Left renal pelvis (tissue), 4 donors: ENCODE data around the gene PTGIS. TPM values are rescaled to one million over a fixed set of nuclear protein-coding genes. Genes with fewer than 3 reads are reported as not detected.

Source experiments
- DNase-seq, 4 donors: peaks; one replicate each; pipeline ENCODE4 v3.0.0-alpha.2; 2013; ENCODE audit warnings: low read depth in 4 of 4, low spot score in 3 of 4
- polyA plus RNA-seq, 4 donors: library from polyadenylated mRNA; unstranded; fragments of 120-200 nt; gene quantifications; one replicate each; pipeline ENCODE4 v1.2.1, GENCODE V29; 2013; ENCODE audit not compliant: insufficient read length in 4 of 4

Gene PTGIS
- polyA plus RNA-seq, 4 donors = 30.9 to 134 (median 37.4) TPM

DNA sequence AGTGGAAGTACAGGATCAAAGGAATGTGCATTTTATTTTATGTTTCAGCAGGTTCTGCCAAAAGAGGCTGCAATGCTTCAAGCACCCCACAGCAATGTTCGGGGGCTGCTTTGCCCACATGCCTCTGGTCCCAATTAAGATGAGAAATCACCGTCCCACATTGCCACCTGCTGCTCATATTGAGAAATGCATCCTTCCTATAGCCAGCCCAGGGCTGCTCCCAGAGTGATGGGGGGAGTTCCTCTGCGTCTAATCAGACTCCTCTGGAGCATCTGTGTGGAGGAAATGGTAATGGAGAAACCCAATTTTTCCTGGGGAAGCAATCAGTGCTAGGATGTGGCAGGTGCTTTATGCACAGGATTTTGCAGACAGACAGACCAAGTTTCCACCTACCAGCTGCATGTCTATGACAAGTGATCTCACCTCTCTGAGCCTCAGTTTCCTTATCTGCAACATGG is 33.7 kb downstream of the PTGIS start:
- no peak for DNase-seq

DNA sequence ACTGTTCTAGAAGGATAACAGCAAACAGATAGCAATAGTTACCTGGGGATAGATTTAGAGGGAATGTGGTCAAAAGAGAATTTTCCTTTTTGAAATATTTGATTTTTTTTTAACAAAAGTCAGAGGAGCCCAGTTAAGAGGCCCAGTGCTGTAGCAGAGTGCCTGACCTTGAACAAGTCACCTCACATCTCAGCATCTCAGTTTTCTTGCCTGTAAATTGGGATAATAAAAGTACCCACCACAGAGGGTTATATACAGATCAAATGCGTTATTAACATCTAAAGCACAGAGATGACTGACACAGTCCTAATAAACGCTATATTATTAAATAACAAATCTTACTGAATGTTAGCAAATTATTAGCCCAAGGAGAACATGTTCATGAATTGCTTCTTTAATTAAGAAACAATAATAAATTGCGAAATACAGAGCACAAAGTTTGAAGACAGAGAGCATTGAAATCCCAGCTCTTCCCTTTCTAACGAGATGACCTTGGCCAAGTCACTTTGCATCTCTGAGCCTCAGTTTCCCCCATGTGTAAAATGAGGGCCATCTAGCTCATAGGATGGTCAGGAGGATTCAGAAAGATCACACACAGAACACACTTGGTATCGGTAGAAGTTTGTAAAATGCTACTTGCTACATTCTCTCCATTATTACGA is 35.5 kb downstream of the PTGIS start:
- DNase-seq = no peak

DNA sequence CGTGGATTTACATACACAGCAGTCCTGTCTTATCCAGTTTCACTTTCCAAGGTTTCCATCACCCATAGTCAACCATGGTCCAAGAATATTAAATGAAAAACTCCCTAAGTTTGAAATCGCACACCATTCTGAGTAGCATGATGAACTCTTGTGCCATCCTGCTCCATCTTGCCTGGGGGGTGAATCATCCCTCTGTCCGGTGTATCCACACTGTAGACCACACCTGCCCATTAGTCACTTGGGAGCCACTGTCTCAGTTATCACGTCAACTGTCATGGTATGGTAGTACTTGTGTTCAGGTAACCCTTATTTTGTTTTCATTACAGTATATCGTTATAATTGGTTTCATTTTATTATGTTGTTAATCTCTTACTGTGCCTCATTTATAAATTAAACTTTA is 38.5 kb downstream of the PTGIS start:
- no peak for DNase-seq

DNA sequence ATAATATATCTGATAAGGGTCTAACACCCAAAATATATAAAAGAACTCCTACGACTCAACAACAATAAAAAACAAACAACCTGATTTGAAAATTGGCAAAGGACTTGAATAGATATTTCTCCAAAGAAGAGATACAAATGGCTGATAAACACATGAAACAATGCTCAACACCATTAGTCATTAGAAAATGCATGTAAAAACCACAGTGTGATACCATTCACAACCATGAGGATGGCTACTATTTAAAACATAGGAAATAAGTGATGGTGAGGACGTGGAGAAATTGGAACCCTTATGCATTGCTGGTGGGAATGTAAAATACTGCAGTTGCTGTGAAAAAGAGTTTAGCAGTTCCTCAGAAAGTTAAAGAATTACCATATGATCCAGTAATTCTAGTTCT is 41.4 kb downstream of the PTGIS start:
- DNase-seq = no peak

DNA sequence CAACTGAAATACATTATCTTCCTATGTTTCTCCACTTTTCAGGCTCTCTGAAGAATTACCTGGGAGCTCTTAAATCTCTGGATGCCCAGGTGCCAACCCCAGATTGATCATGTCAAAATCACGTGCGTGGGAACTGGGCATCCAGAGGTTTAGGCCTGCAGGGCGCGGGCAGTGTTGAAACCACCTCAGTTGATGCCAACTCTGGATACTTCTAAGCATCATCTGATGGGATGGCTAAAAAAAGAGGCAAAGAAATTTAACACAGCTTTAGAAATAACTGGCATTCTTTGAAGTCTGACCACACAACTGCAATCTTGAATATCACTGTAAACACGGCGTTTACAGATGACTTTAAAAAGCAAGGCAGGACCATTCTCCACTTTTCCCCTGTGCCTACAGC is 41.9 kb downstream of the PTGIS start:
- DNase-seq = no peak

DNA sequence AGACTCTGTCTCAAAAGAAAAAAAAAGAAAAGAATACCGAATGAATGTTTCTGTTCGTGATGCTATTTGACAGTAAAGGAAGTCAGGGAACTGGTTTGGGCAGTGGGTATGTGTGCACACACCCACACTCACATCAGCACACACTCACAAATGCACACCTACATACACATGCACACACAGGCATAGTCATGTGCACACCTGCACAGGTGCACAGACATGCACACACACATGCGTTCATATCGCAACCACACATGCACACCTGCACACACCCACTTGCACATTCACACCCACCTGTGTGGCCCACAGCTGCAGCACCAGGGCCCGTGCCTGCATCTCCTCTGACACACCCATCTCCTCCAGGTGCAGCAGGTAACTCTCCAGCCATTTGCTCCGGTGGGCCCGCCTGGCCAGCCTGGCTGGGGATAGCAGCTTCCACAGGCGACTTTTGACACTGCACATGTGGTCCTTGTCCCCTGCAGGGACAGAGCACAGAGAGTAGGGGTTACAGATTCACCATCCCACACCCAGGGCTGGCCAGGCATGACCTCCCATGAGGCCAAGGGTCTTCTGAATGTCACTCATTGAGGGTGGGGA is 44.1 kb downstream of the PTGIS start:
- DNase-seq = no peak

DNA sequence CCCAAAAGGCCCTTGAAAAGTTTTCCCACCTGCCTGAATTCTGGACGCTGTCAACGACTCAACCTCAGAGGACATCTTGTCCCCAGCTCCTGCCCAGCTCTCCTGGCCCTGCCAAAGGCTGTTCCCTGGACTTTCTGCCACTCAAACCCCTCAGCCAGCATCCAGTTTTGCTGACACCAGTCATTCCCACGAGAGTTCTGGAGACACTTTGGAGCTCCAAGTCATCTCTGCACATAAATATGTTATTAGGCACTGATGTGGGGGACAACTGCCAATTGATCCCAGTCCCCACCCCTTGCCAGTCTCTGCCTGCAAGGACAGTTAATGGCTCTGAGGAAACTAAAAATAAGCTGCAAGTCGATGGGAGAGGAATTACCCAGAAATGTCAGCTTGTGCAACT is 46.6 kb downstream of the PTGIS start:
- DNase-seq = no peak

DNA sequence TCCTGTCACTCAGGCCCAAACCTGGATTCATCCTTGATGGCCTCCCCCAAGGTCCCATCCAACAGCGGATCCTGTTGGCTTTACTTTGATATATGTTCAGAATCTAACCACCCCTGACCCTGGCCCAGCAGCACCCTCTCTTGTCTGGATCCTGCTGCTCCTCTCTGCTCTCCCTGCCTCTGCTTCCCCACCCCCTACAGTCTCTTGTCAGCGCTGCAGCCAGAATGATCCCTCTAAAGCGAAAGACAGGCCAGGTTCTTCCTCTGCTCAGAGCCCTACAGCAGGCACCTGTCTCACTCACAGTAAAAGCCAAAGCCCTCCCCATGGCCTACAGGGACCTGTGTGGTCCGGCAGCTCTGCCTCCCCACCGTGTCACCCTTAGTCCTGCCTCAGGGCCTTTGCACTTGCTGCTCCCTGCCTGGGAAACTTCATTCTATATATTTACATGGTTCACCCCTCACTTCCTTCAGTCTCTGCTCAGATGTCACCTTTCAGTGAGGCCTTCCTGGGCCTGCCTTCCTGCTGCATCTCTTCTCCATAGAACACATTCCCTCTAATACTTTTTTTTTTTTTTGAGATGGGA is 48.1 kb downstream of the PTGIS start:
- no peak for DNase-seq

DNA sequence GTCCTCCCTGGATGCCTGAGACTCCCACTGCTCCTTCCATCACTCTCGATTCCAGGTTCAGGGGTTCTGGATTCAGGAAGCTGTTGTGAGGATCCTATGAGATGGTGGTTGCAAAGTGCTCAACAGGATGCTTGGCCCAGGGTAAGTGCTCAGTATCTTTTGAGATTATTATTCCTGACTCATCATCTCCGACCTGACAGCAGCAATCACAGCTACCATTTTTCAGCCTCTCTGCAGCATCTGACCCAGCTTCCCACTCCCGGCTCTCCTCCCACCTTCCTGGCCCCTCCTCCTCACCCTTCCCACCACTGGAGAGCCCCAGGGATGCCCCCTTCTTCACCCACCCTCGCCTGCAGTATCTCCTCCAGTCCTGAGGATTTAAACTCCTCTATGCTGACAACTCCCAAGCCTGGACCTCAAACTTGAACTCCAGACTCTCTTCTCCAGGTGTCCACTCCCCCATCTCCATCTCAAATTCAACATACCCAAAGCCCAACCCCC is 48.7 kb downstream of the PTGIS start:
- DNase-seq = no peak

DNA sequence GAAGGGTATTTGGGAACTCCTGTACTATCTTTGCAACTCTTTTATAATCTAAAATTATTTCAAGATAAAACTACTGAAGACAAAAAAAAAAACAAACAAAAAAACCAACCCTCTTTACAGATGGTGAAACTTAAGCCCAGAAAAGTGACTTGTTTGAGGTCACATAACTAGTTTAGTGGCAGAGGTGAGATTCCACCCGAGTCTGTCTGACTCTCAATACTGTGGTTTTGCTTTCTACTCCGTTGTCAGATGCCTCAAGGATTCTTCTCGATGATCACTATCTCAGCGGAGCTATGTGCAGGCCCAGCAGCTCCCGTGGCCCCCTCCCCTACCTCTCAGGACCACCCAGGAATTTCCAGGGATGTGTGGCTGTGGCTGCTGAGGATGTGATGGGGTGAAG is 49.4 kb downstream of the PTGIS start:
- no peak for DNase-seq

DNA sequence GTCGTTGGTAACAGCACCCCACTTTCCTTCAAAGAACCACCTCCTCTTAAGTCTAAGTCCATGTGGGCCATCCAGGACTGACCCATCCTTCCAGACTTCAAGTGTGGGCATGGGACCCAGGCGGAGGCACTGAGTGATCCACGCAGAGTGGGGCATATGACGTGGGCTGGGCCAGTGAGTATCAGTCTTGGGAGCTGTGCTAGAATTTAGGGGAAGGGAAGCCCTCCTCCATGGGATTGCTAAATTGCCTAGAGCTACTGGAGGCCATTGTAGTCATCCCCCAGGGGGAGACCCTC is 50.2 kb downstream of the PTGIS start:
- no peak for DNase-seq

DNA sequence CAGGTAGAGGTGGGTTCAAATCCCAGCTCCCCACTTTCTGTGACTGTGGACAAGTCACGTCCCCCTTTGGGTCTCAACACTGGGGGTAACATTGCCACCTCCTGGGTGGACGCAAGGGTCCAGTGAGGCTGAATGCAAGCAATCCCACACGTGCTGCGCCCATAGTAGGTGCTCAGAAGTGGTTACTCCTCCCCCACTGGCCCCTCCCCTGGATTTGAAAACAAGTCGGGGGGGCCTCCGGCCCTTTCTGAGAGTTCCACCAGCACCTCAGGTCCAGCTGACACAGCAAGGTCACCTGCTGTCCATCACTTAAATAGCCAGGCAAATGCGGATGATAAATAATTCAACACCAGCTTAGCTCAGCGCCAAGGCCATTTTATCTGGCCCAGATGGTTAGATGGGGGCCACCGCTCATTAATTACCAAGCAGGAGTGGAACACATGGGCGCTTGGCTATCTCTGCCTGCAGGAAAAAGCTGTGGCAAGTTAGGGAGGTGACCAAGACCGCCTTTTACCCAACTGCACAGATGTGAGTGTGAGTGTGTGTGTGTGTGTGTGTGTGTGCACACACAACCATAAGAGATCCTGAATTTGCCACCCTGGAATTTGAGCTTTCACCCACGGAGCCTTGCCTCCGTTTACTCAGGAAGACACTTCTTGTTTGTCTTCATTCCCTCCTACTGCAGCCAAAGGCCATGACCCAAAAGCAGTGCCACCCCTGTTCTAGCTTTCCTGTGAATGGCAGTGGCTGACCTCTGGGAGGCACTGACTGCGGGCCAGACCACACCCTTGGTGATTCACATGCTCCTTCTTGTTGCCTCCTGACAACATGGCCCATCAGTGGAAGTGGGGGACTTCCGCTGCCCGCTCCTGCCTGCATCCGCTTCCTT is 50.8 kb downstream of the PTGIS start:
- no peak for DNase-seq

DNA sequence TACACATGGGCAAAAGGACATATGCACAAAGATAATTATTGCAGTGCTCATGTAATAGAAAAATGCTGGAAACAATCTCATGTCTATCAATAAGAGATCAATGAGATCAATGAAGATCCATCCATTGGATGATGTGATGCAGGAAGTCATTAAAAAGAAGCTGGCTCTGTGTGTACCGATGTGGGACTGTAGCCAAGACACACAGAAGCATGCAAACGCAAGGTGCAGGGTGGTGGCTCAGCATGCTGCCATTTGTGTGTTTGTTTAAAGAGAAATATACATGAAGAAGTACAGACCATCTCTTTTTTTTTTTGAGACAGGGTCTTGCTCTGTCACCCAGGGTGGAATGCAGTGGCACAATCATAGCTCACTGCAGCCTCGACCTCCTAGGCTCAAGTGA is 52.4 kb downstream of the PTGIS start:
- DNase-seq = no peak

DNA sequence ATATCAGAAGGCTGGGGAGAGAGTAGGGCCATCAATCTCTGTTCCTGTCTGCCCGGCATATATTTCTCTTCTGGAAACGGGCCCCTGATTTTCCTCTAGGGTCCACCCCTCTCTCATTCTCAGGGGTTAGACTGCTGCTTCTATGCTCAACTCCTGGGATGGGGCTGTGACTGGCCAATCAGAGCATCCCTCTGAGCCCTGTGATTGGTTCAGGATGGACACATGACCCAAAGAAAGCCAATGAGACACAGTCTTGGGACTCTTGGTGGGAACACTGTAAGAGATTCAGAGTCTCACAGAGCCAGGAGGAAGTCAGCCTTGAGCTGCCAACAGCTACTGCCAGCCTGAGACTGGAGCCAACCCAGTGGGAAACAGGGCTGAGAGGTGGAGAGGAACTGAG is 54.4 kb downstream of the PTGIS start:
- DNase-seq = no peak

DNA sequence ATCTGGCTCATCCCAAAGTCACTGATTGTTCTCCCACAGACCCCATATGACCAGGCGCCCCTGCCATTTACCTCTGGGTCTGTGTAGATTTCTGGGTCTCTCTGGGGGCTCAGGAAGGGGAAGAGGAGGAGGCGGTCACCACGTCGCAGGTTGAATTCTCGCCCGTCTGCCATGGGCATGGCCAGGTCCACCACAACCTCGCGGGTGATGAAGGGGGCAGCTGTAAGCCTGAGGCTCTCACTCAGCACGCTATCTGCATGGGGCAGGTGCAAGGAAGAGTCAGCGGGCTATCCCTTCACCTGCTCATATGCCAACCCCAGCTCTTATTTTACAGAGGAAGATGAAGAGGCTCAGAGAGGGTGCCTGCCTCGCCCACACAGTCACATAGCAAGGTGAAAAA is 54.9 kb downstream of the PTGIS start:
- no peak for DNase-seq

DNA sequence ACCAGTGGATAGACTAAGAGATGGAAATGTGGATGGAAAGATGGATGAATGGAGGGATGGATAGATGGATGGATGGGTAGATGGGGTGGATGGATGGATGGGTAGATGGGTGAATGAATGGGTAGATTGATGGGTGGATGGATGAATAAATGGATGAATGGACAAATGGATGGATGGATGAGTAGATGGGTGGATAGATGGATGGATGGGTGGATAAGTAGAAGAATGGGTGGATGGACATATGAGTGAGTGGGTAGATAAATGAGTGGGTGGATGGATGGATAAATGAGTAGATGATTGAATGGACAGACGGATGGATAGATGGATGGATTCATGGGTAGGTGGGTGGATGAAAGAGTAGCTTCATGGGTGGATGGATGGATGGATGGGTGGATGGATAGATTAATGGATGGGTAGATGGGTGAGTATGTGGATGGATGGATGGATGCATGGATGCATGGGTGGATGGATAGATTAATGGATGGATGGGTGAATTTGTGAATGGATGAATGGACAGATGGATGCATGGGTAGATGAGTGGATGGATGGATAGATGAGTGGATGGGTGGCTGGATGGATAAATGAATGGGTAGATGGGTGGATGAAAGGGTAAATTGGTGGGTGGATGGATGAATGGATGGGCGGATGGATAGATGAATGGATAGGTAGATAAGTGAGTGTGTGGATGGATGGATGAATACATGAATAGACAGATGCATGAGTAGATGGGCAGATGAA is 56.0 kb downstream of the PTGIS start:
- no peak for DNase-seq

DNA sequence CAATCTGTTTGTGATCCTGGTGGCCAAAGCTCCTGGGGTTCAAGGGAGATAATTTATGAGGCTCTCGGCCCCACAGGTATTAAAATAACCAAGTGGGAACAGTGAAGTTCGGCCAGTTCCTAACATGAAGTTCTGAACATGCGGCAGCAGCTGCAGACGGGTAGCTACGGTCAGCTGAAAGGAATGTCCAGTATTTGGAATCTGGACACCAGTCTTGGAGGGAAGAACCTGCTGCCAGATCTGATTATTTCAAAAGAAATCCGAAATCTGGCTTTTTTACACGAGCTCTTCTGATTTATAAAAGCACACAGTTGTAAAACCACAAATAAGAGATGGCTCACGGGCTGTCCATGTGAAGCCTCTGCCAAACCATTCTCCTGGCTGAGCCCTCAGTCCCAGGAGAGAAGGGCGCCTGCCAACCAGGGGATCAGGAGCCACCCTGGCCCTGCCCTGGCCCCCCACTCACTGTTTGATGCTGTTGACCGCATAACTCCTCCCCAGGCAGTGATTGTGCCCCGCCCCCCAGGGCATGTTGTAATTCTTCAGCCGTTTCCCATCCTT is 57.3 kb downstream of the PTGIS start:
- no peak for DNase-seq

DNA sequence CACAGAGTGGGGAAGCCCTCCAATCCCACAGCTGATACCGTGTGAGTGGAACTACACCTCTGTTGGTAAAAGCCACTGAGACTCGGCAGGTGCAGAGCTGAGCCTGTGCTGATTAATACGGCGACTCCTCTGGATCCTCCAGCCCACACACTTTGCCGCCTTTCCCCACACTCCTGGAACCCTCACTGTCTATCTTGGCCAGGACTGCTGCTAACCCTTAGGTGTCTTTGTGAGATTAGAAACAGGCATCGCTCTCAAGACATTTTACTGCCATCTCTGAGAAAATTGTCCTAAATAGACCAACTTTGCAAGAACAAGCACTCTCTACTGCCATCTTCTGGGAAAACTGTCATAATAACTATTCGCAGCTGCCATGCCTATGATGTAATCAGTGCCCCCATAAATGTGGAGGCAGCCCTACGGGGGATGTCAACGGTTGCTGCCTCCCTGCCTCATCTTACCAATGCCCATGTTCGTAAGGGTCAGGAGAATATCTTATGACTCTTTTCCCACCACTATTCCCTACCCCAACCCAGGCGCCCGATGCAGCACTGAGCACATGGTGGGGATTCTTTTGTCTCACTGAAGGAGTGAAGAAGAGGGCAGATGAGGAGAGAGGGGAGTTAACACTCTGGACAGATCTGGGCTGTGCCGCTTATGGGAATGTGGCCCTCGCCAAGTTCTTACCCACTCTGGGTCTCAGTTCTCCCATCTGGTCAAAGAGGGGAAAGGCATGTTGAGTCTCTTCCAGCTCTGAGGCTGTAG is 59.3 kb downstream of the PTGIS start:
- DNase-seq = peak in 2 of 4 donors; percentile 22 to 32

DNA sequence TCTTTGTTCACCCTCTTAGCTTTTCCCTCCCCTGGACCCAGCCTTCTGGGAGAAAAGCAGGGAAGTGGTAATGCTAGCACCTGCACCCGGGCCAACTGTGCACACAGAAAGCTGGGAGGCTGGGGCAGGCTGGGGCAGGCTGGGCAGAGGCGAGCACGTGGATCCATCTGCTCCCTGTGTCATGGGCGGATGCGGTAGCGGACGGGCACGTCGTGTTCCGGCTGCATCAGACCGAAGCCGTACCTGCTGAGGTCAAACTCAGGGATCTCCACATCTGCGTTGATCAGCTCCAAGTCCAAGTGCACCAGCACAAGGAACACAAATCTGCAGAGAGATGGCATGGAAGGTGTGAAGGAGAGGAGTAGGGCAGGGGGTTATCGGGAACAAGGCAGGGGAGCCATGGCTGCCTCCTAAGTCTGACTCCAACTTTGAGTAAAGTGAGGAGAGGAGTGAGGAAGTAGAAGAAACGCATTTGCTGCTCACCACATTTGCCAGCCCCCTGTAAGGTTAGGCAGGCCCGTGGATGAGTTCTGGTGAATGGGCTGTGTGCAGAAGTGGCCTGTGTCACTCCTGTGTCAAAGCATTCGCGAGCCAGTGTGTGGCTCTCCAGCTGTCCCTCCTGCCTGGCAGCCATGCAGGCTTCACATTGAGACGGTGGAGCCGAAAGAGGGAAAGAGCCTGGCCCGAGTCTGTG is 60.0 kb downstream of the PTGIS start:
- DNase-seq = no peak
